Upper lobe of left lung (tissue), 4 donors: Measurements from ENCODE around the gene RAET1L.

ENCODE experiments used
- EP300 ChIP-seq, 4 donors: sonication (generic); formaldehyde crosslinking; IDR thresholded peaks; one replicate each; pipeline ENCODE4 v1.5.1; 2017; ENCODE audit warnings: antibody characterized with exemption in 4 of 4, control low read depth in 2 of 4
- POLR2AphosphoS5 ChIP-seq, 2 donors: sonication (generic); formaldehyde crosslinking; IDR thresholded peaks; one replicate each; pipeline ENCODE4 v1.5.1; 2017; ENCODE audit warnings: antibody characterized with exemption in 2 of 2
- TF ChIP-seq, protein P1 (sequence below), 6 experiments: fragments of 450-650 bp in 4 of 6; fragments of 200-600 bp in 2 of 6; sonication (generic) in 2 of 6; IDR thresholded peaks; one replicate each; pipeline ENCODE4 v1.5.1; 2016 to 2019; ENCODE audit warnings: antibody characterized with exemption in 6 of 6

DNA sequence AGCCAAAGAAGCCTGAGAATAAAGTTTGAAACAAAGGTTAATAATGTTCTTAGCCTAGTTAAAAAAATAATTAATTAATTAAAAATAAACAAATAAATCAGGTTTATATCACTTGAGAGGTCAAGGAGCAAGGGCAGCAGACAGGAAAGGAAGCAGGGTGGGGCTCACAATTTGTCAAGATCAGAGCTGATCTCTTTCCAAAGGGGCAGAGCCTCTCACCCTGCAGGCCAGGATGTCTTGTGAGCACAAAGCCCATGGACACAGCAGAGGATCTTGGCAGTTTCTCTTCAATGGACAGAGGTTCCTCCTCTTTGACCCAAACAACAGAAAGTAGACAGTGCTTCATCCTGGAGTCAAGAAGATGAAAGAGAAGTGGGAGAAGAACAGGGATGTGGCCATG lies 46.7 kb downstream of the RAET1L start:
- TF ChIP-seq EP300 (IDR thresholded peaks at IDR 0.05) (no peak), POLR2AphosphoS5 (IDR thresholded peaks at IDR 0.05) (no peak)
- TF ChIP-seq, protein P1, sequence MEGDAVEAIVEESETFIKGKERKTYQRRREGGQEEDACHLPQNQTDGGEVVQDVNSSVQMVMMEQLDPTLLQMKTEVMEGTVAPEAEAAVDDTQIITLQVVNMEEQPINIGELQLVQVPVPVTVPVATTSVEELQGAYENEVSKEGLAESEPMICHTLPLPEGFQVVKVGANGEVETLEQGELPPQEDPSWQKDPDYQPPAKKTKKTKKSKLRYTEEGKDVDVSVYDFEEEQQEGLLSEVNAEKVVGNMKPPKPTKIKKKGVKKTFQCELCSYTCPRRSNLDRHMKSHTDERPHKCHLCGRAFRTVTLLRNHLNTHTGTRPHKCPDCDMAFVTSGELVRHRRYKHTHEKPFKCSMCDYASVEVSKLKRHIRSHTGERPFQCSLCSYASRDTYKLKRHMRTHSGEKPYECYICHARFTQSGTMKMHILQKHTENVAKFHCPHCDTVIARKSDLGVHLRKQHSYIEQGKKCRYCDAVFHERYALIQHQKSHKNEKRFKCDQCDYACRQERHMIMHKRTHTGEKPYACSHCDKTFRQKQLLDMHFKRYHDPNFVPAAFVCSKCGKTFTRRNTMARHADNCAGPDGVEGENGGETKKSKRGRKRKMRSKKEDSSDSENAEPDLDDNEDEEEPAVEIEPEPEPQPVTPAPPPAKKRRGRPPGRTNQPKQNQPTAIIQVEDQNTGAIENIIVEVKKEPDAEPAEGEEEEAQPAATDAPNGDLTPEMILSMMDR (IDR thresholded peaks at IDR 0.05), result no peak
